SK-N-MC (cell line): Measurements from ENCODE around the gene SLC19A3.

Experiments
- DNase-seq: peaks from one replicate; pipeline ENCODE4 v3.0.0-alpha.2; 2011; ENCODE audit warnings: low read depth, low spot score
- H3K27ac ChIP-seq: fragments of 200-600 bp; sonication (generic); 2 replicates; pipeline ENCODE4 v1.5.1; 2016; ENCODE audit warnings: mixed run types
- H3K36me3 ChIP-seq: fragments of 200-600 bp; sonication (generic); 2 replicates; pipeline ENCODE4 v1.6.1; 2017; ENCODE audit warnings: antibody characterized with exemption, low read length, mixed read lengths; ENCODE audit not compliant: insufficient read depth
- H3K4me3 ChIP-seq: fragments of 200-600 bp; sonication (generic); 2 replicates; pipeline ENCODE4 v1.5.1; 2016
- H3K9ac ChIP-seq: fragments of 200-600 bp; sonication (generic); 2 replicates; pipeline ENCODE4 v1.8.0; 2017; ENCODE audit warnings: mixed run types, mixed read lengths; ENCODE audit not compliant: insufficient read length
- H3K9me3 ChIP-seq: fragments of 200-600 bp; sonication (generic); 2 replicates; pipeline ENCODE4 v1.6.1; 2017; ENCODE audit warnings: low read depth, mild to moderate bottlenecking, antibody characterized with exemption, low read length, moderate library complexity, mixed read lengths
- EZH2 ChIP-seq: fragments of 200-600 bp; sonication (generic); IDR thresholded peaks from one replicate; pipeline ENCODE4 v1.6.1; 2017; ENCODE audit warnings: antibody characterized with exemption
- FOXP2 ChIP-seq: optimal IDR thresholded peaks from 2 replicates; pipeline ENCODE3; 2011; ENCODE audit warnings: mild to moderate bottlenecking, moderate library complexity; ENCODE audit not compliant: insufficient read depth; ENCODE audit errors: extremely low read length, control extremely low read depth
- POLR2AphosphoS5 ChIP-seq: IDR thresholded peaks from 2 replicates; pipeline ENCODE4 v1.6.1; 2012; ENCODE audit warnings: mild to moderate bottlenecking, low read depth, low read length, borderline replicate concordance

The SLC19A3 gene

DNA sequence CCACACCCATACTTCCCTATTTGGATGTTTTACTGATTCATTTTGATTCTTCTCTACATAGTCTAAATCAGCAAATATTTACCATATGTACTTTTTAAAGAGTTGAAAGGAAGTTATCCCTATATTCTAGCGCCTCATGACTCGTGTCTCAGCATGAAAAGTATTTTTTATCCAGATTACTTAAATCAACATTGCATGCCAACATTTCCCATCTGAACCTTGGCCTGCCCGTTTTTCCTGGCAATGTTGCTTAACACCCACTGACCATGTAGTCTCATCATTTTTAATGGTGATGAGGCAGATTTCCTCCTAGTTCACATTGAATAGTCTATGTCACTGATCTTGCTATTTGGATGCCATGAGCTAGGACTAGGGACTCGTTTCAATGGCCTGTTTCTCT, 64.4 kb downstream of the SLC19A3 start:
- TF ChIP-seq FOXP2 (no peak), EZH2 (no peak), POLR2AphosphoS5 (no peak)
- Histone ChIP-seq H3K27ac (no peak overlapping the region), H3K9ac (no peak overlapping the region), H3K4me3 (no peak overlapping the region), H3K36me3 (no peaks in the 10 kb centered on the region), H3K9me3 (no peaks in the 10 kb centered on the region)
- DNase-seq = no peak

GRCh38 chr2:227643990-227644551, 73.8 kb downstream of the SLC19A3 start:
- DNase-seq = no peak
- H3K27ac ChIP-seq = no peak overlapping the region

DNA sequence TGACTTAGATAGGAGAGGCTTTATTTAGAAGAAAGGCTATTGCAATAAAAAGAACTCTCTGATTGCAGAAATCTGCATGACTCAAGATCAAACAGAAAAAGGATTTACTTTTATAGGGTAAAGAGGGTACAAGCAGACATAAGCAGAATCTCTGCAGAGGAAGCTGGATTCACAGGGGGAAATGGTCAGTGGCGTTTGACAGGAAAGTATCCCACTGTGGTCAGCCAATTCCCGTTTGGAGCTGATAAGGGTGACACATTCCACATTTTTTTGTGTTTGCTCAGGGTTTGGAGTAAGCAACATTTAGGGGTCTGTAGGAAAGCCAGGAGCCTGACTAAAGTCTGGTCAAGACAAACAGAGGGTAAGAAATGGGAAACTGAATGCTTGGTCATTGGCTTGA, 75.2 kb downstream of the SLC19A3 start:
- no peak overlapping the region for H3K9ac ChIP-seq
- no peak overlapping the region for H3K27ac ChIP-seq
- no peak overlapping the region for H3K4me3 ChIP-seq
- TF ChIP-seq EZH2 (no peak), POLR2AphosphoS5 (no peak), FOXP2 (no peak)
- no peaks in the 10 kb centered on the region for H3K9me3 ChIP-seq
- no peaks in the 10 kb centered on the region for H3K36me3 ChIP-seq
- DNase-seq = no peak

More at GRCh38 chr2:227643990-227644551, 73.8 kb downstream of the SLC19A3 start:
- H3K9ac ChIP-seq = no peak overlapping the region
- TF ChIP-seq EZH2 (no peak), POLR2AphosphoS5 (no peak)
- H3K36me3 ChIP-seq = no peaks in the 10 kb centered on the region
- no peak overlapping the region for H3K4me3 ChIP-seq
- no peaks in the 10 kb centered on the region for H3K9me3 ChIP-seq

DNA sequence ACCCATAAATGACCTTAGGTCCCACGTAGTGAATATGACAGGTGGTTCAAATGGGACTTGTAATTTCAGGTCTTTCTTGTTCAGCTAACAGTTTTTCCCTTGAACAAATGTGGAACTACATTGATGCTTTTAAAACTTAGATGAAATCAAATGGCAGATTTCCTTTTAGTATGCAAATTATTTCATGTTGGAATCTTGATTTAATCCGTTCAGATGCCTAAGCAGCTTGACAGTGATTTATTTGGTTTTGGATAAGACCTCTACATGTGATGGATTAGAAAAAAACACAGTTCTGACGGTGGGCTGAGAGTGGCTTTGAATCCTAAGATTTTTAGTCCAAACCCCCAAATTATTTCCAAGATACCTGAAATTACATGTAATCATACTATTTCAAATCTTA, 83.6 kb downstream of the SLC19A3 start:
- no peak for TF ChIP-seq POLR2AphosphoS5
- TF ChIP-seq FOXP2 = no peak
- no peak for TF ChIP-seq EZH2
- Histone ChIP-seq H3K9me3 (no peaks in the 10 kb centered on the region), H3K36me3 (no peaks in the 10 kb centered on the region), H3K4me3 (no peak overlapping the region), H3K9ac (no peak overlapping the region), H3K27ac (no peak overlapping the region)
- DNase-seq = no peak
